A673 (cell line): Measurements from ENCODE around the gene COMMD10.

Source experiments
- EZH2 ChIP-seq: fragments of 200-600 bp; sonication (generic); IDR thresholded peaks from 2 replicates; pipeline ENCODE4 v1.6.1; 2017; ENCODE audit warnings: borderline replicate concordance, low read depth, mild to moderate bottlenecking, mixed read lengths, antibody characterized with exemption, low read length; ENCODE audit not compliant: poor library complexity, severe bottlenecking
- TF ChIP-seq, protein P1 (sequence below): fragments of 300-800, 200-600 bp; sonication (generic); conservative IDR thresholded peaks from 2 replicates; pipeline ENCODE4 v1.5.1; 2017; ENCODE audit warnings: low read depth, mild to moderate bottlenecking, antibody characterized with exemption, low read length, moderate library complexity, mixed read lengths

DNA sequence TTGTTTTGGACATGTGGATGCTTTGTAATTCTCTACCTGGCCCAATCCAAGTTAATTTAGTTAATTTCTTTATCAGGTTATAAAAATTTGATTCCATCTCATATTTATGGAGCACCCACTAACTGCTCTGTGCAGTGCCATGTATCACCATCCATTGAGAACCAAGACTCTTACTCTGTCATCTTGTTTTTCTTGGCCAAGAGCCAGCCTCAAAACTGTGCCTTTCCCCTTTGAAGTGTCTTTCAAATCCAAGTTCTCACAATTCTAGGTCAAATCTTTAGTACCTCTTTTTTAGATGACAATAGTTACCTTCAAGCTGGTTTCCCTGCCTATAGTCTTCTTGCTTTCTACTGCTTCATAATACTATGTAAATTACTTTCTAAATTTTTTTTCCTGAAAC lies 3.2 kb downstream of the COMMD10 start:
- TF ChIP-seq, protein P1, sequence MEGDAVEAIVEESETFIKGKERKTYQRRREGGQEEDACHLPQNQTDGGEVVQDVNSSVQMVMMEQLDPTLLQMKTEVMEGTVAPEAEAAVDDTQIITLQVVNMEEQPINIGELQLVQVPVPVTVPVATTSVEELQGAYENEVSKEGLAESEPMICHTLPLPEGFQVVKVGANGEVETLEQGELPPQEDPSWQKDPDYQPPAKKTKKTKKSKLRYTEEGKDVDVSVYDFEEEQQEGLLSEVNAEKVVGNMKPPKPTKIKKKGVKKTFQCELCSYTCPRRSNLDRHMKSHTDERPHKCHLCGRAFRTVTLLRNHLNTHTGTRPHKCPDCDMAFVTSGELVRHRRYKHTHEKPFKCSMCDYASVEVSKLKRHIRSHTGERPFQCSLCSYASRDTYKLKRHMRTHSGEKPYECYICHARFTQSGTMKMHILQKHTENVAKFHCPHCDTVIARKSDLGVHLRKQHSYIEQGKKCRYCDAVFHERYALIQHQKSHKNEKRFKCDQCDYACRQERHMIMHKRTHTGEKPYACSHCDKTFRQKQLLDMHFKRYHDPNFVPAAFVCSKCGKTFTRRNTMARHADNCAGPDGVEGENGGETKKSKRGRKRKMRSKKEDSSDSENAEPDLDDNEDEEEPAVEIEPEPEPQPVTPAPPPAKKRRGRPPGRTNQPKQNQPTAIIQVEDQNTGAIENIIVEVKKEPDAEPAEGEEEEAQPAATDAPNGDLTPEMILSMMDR: no peak
- no peak for TF ChIP-seq EZH2
